HK-2 (cell line): ENCODE measurements around the gene GIPC1.
"Not testable (repeated sequence)": the region's sequence is repeated elsewhere in the genome, so short reads cannot be mapped to it uniquely, and the experiment has no call there.

ENCODE experiments used
- DNase-seq: peaks from one replicate; pipeline ENCODE4 v3.0.0-alpha.2; 2018; ENCODE audit not compliant: unreplicated experiment

The GIPC1 gene

GRCh38 chr19:14517840-14518505 lies 22.0 kb upstream of the GIPC1 start, which contains the start of gene DNAJB1:
Gene DNAJB1 (minus strand): TSS chr19:14518397. CDS start chr19:14518349, 48 bp downstream.
- peak; percentile 73 for DNase-seq

GRCh38 chr19:14517446-14517839 lies 21.5 kb upstream of the GIPC1 start:
- DNase-seq: no peak

GRCh38 chr19:14516746-14517438 lies 21.0 kb upstream of the GIPC1 start:
- no peak for DNase-seq

- no peak for DNase-seq
These were observed 20.2 kb upstream of the GIPC1 start for GRCh38 chr19:14516048-14516534.

- DNase-seq: no peak
These were observed 19.6 kb upstream of the GIPC1 start for GRCh38 chr19:14515501-14516047.

GRCh38 chr19:14514215-14514863 lies 18.4 kb upstream of the GIPC1 start:
- DNase-seq: no peak

- no peak for DNase-seq
These were observed 16.6 kb upstream of the GIPC1 start for GRCh38 chr19:14512406-14512961.

- no peak for DNase-seq
These were observed 15.3 kb upstream of the GIPC1 start for GRCh38 chr19:14511229-14511593.

- no peak for DNase-seq
These were observed 14.6 kb upstream of the GIPC1 start for GRCh38 chr19:14510311-14511228.

GRCh38 chr19:14507704-14508542 lies 12.0 kb upstream of the GIPC1 start:
- no peak for DNase-seq

- peak; percentile 69 for DNase-seq
These were observed 9.7 kb upstream of the GIPC1 start for GRCh38 chr19:14505488-14506239.

GRCh38 chr19:14504575-14504974 lies 8.6 kb upstream of the GIPC1 start:
- not testable (repeated sequence) for DNase-seq

GRCh38 chr19:14503285-14503684 lies 7.4 kb upstream of the GIPC1 start:
- no peak for DNase-seq

GRCh38 chr19:14502334-14503092 lies 6.6 kb upstream of the GIPC1 start:
- DNase-seq: no peak

- DNase-seq: no peak
These were observed 1.4 kb upstream of the GIPC1 start for GRCh38 chr19:14497228-14497921.

GRCh38 chr19:14496834-14497227 lies 904 bp upstream of the GIPC1 start:
- no peak for DNase-seq

GRCh38 chr19:14495672-14496028 lies 277 bp downstream of the GIPC1 start:
- DNase-seq: no peak
